Left cardiac atrium (tissue), 4 donors: Measurements from ENCODE around the gene PKHD1. TPM values are rescaled to one million over a fixed set of nuclear protein-coding genes. Genes with fewer than 3 reads are reported as not detected.

Experiments used
- ATAC-seq, 2 donors: fragments of 200-7000 bp; cut with Tn5 transposase; one replicate each; pipeline ENCODE4 v1.9.1; 2020; ENCODE audit warnings: mild to moderate bottlenecking in 2 of 2, moderate library complexity in 2 of 2
- DNase-seq: peaks from one replicate; pipeline ENCODE4 v3.0.0-alpha.2; 2020
- intact Hi-C, 2 donors: fragments of 100-400 bp; cut with DNase I; formaldehyde crosslinking; loops; one replicate each; pipeline versions ENCODE4 v1.14.1 to v1.15.1; 2022 to 2023
- total RNA-seq, 2 donors: library from RNA; stranded (reverse); fragmentation: NEBNext Ultra II Directional; extraction: Animal tissue kit (Norgen Biotek cat#: 25700); gene quantifications; one replicate each; pipeline ENCODE4 v1.2.1, GENCODE V29; 2021
- donor health status: DM: no; HTN: yes; CAD: no.
- donor health status: DM: no; HTN: yes; CAD: no; lungs with severe emphysema.
- donor health status: DM: yes; HTN: yes; CAD: no.
- donor health status: Dilated cardiomyopathy.

PKHD1 gene
- total RNA-seq, 2 donors from 2014 or later = not detected

DNA sequence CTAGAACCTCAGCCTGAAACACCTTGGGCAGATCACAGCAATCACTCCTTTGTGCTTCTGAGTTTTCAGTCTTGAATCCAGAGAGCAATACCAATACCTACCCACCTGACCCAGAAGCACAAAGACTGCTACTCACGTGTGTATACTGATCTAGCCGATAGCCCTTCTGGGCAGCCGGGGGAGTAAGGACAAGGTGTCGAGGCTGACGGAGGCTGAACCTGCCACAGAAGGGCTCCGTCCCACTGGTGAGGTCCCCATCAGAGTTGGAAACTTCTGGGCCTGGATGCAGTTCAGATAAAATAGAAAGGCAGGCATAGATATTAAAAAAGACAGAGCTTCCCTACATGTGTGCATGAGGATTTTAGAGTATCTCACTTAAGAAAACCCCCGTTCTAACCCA, 32.0 kb downstream of the PKHD1 start:
- no peak for DNase-seq
- intact Hi-C loops = no loop called here
- no peak for ATAC-seq

GRCh38 chr6:52053038-52053695, 34.2 kb downstream of the PKHD1 start:
- DNase-seq = no peak
- intact Hi-C loops = no loop called here

DNA sequence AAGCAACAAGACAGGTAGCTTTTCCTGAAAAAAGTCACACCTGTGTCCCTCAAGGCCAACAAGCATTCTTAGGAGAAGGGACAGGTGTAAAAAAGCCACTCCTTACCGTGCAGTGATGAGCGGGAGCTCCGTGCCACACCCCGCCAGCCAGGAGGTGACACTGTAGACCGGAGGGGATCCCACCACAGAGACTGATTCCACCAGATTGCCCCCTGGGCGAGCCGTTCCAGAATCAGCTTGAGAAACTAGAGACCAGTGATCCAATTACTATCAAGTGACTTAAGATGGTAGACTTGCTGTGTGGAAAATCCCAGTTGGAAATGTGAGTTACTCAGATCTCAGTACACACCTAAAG, 37.4 kb downstream of the PKHD1 start:
- ATAC-seq (no peak), DNase-seq (no peak)
- intact Hi-C loops = no loop called here

More at GRCh38 chr6:52053038-52053695, 34.2 kb downstream of the PKHD1 start:
- ATAC-seq = no peak

DNA sequence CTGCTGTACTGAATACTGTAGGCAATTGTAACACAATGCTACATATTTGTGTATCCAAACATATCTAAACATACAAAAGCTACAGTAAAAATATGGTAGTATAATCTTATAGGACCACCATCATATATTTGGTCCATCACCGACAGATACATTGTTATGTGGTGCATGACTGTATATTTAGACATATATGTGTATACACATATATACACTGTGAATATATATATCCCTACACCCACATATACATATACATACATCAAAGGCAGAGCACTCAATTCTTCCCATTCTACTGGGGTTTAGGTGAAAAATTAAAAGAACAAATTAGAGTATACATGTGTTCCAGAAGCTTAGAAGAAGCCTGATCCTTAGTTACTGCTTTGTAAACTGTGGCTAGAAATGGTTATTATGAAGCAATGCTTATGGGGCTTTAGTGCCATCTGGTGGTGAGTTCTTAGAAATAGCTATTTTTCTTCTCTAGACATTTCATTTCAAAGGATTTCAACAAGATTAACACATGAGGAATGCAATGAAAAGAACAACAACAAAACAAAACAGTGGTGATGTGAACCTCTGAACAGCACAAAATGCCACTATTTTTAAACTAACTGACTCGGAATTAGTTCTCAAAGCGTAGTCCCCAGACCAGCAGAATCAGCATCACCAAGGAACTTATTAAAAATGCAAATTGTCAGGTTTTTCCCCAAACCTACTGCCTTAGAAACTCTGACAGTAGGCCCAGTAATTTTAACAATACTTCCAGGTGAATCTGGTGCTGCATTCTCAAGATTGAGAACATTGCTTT, 38.0 kb downstream of the PKHD1 start:
- no peak for DNase-seq
- intact Hi-C loops = no loop called here
- ATAC-seq = no peak

- DNase-seq = no peak
- intact Hi-C loops = no loop called here
- ATAC-seq = no peak
Observed at GRCh38 chr6:52046456-52046855, 41.0 kb downstream of the PKHD1 start.

- no peak for ATAC-seq
- no peak for DNase-seq
- intact Hi-C loops = no loop called here
Observed at GRCh38 chr6:52045481-52045880, 41.9 kb downstream of the PKHD1 start.

- ATAC-seq (no peak), DNase-seq (no peak)
- intact Hi-C loops = no loop called here
Observed at GRCh38 chr6:52045033-52045432, 42.4 kb downstream of the PKHD1 start.

DNA sequence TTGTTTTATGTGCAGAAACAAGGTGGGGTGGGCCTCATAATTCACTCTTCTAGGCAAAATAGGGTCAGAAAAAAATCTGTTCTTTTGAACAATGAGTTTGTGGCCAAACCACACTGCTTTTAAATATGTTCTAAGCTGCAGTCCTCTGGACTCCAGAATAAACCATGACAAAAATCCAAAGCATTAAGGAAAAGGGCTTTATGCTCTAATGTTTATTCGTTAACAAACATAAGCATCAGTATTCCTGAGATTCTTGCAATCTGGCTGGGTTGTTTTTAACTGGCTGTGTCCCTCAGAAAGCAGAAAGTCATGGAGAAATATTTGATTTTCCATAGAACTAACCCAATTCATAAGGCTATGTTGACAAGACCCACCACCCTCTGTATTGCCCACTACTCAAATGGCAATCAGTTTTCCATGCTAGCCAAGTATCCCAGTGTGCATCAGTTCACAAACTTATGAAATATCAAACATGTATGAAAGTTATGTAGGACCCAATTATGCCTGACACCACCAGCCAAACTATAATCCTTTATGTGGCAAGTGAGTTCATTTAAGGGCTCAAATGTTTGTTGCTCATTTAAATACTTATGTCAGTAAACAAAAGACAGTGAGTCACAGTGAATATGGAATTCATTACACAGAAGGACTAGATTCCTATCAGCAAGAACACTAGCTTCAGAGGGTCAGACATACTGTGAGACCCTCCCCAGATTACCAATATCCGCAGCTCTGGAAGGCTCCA, 45.1 kb downstream of the PKHD1 start:
- intact Hi-C loops = no loop called here
- DNase-seq = no peak
- ATAC-seq = no peak

GRCh38 chr6:52041134-52041533, 46.3 kb downstream of the PKHD1 start:
- intact Hi-C loops = no loop called here
- DNase-seq = no peak
- no peak for ATAC-seq

GRCh38 chr6:52027699-52028098, 59.7 kb downstream of the PKHD1 start:
- ATAC-seq = no peak
- intact Hi-C loops = loop anchor here in 1 of 2 donors (10.0 kb wide), 1 partner anchor 173 kb away; no protein-coding TSS in a partner anchor
- DNase-seq = no peak

- DNase-seq (no peak), ATAC-seq (no peak)
- intact Hi-C loops = loop anchor here in 1 of 2 donors (5.0 to 10.0 kb wide), 2 partner anchors 170 to 1207 kb away; partner anchors contain the start of gene TFAP2B
Observed at GRCh38 chr6:52024451-52025068, 62.9 kb downstream of the PKHD1 start.

DNA sequence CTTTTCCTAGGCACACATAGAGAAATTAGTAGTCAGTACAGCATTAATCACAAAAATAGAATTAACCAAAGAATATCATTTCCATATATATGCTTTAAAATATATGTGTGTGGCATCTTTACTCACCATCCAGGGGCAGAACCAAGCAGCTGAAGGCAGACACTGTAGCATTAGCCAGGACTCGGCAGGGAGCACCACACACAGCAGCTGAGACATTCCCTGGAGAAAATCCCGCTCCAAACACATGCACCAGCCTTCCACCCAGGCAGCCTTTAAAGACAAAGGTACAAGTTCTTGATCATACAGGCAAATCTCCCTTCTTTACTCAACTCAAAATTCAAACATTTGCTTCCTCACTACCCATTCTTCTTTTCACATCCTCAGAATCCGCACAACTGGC, 64.7 kb downstream of the PKHD1 start:
- intact Hi-C loops = loop anchor here in 1 of 2 donors (5.0 to 10.0 kb wide), 2 partner anchors 168 to 1205 kb away; partner anchors contain the start of gene TFAP2B
- no peak for ATAC-seq
- DNase-seq = no peak

DNA sequence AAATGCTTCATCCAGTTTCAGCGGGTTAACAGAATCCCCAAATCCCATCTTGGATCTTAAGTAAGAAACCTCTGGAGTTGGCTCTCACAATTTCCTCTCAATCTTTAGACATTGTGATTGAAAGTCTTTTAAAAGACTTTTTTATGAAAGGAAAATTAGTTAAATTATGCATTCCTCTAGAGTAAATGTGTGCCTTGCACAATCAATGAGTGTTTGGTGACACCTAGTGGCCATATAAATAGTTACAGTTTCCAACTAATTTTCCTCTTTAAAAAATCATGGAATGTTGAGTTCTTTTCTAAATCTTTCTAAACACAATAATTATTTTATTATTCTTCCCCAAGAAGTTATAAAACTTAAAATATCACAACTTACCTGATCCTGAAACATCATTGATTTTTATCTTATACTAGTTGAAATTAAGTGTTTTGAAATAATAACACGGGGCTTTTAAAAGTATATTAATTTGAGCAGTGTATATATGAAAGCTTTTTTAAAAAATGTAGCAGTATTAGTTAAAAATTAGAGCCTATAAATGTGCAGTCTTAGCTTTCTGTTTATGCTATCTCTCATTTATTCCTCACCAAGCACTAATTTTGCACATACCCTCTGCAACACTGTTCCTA, 66.4 kb downstream of the PKHD1 start:
- no peak for DNase-seq
- intact Hi-C loops = loop anchor here in 1 of 2 donors (5.0 to 10.0 kb wide), 2 partner anchors 166 to 1204 kb away; partner anchors contain the start of gene TFAP2B
- ATAC-seq = no peak

DNA sequence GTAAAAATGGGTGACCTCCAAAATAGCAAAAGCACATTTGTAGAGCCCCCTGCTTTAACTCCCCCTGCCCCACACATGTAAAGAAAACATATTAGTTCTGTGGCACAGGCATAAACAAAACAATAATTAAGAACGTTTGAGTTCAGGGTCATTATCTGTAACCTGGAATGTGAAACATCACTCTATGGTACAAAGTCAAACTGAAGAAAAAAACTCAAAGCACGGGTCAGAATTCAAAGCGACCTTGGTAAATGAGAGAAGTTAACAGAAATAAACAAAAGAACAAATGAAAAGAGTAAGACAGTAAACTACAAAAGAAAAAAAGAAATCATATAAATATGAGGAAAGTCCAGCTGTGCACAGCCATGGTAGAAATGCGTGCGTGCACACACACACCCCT, 67.5 kb downstream of the PKHD1 start:
- intact Hi-C loops = loop anchor here in 1 of 2 donors (5.0 to 10.0 kb wide), 2 partner anchors 165 to 1203 kb away; partner anchors contain the start of gene TFAP2B
- ATAC-seq = no peak
- no peak for DNase-seq

- intact Hi-C loops = no loop called here
- ATAC-seq (no peak), DNase-seq (no peak)
Observed at GRCh38 chr6:52019092-52019491, 68.3 kb downstream of the PKHD1 start.

GRCh38 chr6:52016915-52017748, 70.3 kb downstream of the PKHD1 start:
- intact Hi-C loops = no loop called here
- ATAC-seq (no peak), DNase-seq (no peak)

GRCh38 chr6:52015953-52016352, 71.5 kb downstream of the PKHD1 start:
- DNase-seq (no peak), ATAC-seq (no peak)
- intact Hi-C loops = no loop called here

GRCh38 chr6:52014391-52014790, 73.0 kb downstream of the PKHD1 start:
- no peak for DNase-seq
- intact Hi-C loops = no loop called here

More at GRCh38 chr6:52014391-52014790, 73.0 kb downstream of the PKHD1 start:
- ATAC-seq = no peak
